Measurements from ENCODE around the gene CDHR3. TPM values are rescaled to one million over a fixed set of nuclear protein-coding genes. Genes with fewer than 3 reads are reported as not detected.

CDHR3 gene
- total RNA-seq, 2 donors from 2014 or later = 0.79 TPM; not detected in 1

DNA sequence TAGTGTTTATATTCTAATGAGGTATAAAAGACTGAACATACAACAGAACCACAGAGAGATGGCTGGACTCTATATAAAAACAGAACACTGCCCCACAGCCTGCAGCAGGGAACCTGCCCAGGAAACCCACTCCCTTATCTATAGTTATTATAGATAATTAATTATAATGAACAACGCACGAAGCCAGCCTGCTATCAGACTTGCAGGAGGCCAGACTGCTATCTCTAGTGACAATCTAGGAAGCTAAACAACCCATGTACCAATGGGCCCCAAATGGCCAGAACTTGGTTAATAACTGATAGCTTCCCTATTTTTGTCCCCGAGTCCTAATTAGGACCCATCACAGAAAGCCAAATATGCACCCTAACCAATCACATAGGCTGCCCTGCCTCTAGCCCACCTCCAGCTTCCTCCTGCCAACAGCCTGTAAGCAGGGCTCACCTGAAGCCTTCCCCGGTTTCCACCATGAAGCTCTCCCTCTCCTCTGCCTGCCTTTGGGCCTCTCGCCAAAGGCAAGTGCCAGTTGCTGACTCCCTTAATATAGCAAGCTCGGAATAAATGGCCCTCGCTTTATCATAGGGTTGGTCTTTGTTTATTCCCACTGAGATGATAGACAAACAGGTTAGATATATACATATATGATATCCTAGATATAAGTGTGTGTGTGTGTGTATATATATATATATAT, 74.6 kb downstream of the CDHR3 start:
- H3K4me1 ChIP-seq = peaks cover 0 to 7% of the 10 kb centered on the region in 2 donors
- H3K27ac ChIP-seq = no peak overlapping the region
- TF ChIP-seq, protein P1, sequence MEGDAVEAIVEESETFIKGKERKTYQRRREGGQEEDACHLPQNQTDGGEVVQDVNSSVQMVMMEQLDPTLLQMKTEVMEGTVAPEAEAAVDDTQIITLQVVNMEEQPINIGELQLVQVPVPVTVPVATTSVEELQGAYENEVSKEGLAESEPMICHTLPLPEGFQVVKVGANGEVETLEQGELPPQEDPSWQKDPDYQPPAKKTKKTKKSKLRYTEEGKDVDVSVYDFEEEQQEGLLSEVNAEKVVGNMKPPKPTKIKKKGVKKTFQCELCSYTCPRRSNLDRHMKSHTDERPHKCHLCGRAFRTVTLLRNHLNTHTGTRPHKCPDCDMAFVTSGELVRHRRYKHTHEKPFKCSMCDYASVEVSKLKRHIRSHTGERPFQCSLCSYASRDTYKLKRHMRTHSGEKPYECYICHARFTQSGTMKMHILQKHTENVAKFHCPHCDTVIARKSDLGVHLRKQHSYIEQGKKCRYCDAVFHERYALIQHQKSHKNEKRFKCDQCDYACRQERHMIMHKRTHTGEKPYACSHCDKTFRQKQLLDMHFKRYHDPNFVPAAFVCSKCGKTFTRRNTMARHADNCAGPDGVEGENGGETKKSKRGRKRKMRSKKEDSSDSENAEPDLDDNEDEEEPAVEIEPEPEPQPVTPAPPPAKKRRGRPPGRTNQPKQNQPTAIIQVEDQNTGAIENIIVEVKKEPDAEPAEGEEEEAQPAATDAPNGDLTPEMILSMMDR (IDR thresholded peaks at IDR 0.05) = no peak
- H3K9me3 ChIP-seq = peaks cover 0 to 6% of the 10 kb centered on the region in 2 donors
- DNase-seq (ENCODE audit: low spot score) = no peak
- H3K27me3 ChIP-seq = no peaks in the 10 kb centered on the region
- H3K36me3 ChIP-seq = no peaks in the 10 kb centered on the region
- H3K4me3 ChIP-seq = no peak overlapping the region

DNA sequence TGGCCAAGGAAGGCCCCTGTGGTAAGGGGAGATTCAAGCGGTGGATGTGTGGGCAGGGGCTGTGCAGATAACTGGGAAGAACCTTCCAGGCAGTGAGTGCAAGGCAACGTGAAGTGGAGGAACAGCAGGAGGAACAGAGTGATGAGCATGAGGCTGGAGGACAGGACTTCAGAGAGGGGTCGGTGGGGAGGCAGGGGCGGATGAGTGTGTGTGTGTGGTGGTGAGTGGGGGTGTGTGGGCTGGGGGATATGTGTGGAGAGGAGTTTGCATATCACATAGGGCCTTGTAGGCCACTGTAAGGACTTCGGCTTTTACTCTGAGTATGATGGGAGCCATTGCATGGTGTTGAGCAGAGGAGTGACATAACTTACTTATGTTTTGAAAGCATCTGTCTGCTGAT, 75.2 kb downstream of the CDHR3 start:
- Histone ChIP-seq H3K9me3 (peaks cover 0 to 6% of the 10 kb centered on the region in 2 donors), H3K36me3 (no peaks in the 10 kb centered on the region), H3K4me3 (no peak overlapping the region), H3K27me3 (no peaks in the 10 kb centered on the region), H3K4me1 (peaks cover 0 to 10% of the 10 kb centered on the region in 2 donors), H3K27ac (no peak overlapping the region)
- TF ChIP-seq, protein P1 (IDR thresholded peaks at IDR 0.05) = no peak
- no peak for DNase-seq (ENCODE audit: low spot score)

DNA sequence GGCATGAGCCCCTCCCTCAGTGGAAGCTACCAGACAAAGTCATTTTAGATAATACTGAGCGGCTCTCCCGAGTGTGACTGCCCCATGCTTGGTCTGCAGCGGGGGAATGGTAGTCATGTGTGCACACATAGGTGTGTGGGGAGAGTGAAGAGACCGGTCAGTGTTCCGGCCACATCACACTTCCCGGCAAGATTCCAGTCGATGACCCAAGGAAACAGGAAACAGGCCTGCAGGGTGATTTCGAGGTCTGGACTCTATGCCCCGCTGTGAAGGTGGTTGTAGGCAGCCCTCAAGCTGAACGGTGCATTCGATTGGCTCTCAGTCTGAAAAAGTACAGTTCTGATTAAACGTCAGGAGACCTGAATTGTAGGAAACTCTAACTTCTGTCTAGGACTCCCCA, 75.9 kb downstream of the CDHR3 start:
- peaks cover 0 to 10% of the 10 kb centered on the region in 2 donors for H3K4me1 ChIP-seq
- H3K9me3 ChIP-seq = peaks cover 0 to 2% of the 10 kb centered on the region in 2 donors
- no peaks in the 10 kb centered on the region for H3K27me3 ChIP-seq
- no peak overlapping the region for H3K27ac ChIP-seq
- TF ChIP-seq, protein P1 (IDR thresholded peaks at IDR 0.05) = no peak
- H3K4me3 ChIP-seq = no peak overlapping the region
- no peak for DNase-seq (ENCODE audit: low spot score)
- H3K36me3 ChIP-seq = no peaks in the 10 kb centered on the region

DNA sequence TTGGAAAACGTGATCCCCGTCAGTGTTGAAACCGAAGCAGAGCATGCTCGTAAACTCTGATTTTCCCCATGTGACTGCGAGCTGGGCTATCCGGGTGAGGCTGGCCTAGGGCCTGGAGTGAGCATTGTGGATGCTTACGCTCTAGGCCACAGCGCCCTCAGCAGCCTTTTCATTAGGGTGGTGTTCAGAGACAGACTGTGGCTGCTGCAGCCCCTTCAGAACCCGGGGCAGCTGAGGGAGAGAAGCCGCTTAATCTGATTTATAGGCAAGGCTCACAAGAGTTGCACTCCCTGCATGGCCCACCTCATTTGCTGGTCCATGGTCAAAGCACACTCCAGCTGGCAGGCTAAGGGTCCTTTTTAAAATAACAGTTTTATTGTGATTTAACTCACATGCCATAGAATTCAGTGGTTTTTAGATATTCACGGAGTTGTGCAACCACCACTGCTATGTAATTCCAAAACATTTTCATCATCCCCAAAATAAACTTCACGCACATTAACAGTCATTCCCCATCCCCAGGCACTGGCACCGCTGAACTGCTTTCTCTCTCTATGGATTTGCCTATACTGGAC, 76.5 kb downstream of the CDHR3 start:
- Histone ChIP-seq H3K4me1 (peaks cover 0 to 10% of the 10 kb centered on the region in 2 donors), H3K27me3 (no peaks in the 10 kb centered on the region), H3K4me3 (no peak overlapping the region), H3K36me3 (no peaks in the 10 kb centered on the region), H3K27ac (no peak overlapping the region), H3K9me3 (no peaks in the 10 kb centered on the region)
- no peak for DNase-seq (ENCODE audit: low spot score)
- TF ChIP-seq, protein P1 (IDR thresholded peaks at IDR 0.05) = no peak

DNA sequence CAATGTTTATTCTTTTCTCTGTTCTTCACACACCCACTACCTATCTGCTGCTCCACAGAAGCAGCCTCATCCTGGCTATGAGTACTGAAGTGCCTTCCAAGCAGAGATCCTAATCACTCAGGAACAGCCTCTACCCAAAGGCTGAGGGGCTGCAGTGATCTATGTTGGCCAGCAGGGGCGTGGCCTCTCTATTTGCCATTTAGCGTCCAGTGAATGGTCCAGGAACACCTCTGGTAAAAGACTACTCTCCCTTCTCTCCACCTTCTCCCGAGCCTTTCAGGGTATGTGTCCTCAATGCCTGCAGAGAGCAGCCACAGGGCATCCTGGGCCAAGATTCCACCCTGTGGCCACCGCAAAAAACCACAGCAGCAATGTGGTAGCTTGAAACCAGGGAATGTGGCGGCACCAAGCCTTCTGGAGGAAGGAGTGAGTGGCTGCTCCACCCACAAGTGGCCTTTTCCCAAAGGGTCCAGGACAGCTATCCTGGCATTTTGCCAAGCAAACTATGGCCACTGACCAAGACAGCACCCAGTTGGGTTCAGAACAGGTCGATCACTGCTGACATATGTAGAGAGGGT, 78.2 kb downstream of the CDHR3 start:
- DNase-seq (ENCODE audit: low spot score) = no peak
- no peak overlapping the region for H3K4me3 ChIP-seq

More for the DNA sequence above, 78.2 kb downstream of the CDHR3 start:
- Histone ChIP-seq H3K36me3 (no peaks in the 10 kb centered on the region), H3K27ac (no peak overlapping the region), H3K4me1 (peaks cover 0 to 10% of the 10 kb centered on the region in 2 donors), H3K9me3 (no peaks in the 10 kb centered on the region), H3K27me3 (no peaks in the 10 kb centered on the region)
- TF ChIP-seq, protein P1 (IDR thresholded peaks at IDR 0.05) = peak; percentile 54 to 74

All from right atrium auricular region (tissue), 2 donors.